GM12872 (cell line): Measurements from ENCODE around the gene STAT4.

Source experiments
- TF ChIP-seq, protein P1 (sequence below): IDR thresholded peaks from 3 replicates; pipeline ENCODE4 v1.5.1; 2011; ENCODE audit warnings: low read depth, mild to moderate bottlenecking, low read length, moderate library complexity; ENCODE audit not compliant: insufficient read depth

The STAT4 gene

DNA sequence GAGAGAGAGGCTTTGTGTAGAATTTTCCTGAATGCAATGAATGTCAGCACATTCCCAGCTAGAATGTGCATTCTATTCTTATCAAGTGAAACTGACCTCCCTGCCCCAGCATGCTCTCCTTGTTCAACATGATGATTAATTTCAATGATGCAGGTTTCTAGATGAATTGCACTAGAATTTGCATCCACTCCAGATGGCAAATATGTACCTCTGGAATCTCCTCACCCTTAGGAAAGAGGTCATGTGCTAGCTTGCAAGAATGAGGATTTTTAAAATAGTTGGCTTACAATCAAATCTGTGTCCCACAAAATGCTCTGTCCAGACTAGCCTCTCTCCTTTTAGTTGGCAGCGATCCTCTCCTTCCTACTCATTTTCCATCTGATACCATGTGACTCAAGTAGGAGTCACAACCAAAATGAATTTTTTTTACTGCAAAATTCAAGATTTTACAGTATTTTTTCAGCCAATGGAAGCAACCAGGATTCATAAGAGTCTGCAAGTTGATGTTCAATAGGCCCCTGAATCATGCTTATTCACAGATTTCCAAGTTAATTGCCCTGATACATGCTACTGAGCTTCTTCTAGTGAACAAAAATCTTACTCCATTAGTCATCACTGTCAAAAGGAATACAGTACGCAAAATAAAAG is 21.0 kb upstream of the STAT4 start:
- TF ChIP-seq, protein P1, sequence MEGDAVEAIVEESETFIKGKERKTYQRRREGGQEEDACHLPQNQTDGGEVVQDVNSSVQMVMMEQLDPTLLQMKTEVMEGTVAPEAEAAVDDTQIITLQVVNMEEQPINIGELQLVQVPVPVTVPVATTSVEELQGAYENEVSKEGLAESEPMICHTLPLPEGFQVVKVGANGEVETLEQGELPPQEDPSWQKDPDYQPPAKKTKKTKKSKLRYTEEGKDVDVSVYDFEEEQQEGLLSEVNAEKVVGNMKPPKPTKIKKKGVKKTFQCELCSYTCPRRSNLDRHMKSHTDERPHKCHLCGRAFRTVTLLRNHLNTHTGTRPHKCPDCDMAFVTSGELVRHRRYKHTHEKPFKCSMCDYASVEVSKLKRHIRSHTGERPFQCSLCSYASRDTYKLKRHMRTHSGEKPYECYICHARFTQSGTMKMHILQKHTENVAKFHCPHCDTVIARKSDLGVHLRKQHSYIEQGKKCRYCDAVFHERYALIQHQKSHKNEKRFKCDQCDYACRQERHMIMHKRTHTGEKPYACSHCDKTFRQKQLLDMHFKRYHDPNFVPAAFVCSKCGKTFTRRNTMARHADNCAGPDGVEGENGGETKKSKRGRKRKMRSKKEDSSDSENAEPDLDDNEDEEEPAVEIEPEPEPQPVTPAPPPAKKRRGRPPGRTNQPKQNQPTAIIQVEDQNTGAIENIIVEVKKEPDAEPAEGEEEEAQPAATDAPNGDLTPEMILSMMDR, result no peak

GRCh38 chr2:191171286-191171685 is 20.5 kb upstream of the STAT4 start:
- TF ChIP-seq, protein P1, result no peak

DNA sequence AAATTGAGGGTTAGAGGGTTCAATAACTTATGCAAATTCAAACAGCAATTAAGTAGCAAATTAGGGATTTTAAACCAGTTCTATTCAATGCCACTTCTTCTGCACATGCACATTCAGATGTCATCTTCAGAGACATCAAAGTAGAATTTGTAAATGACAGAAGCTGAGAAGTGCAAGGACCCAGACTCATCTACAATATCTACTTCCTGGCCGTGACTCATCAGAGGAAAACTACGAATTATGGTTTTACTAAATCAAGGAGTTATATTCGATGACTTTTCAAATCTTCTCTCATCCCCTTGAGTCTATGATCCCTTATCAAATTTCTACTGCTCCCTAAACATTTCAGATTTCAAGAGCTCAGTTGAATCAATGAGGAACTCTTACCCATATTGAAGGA is 20.0 kb upstream of the STAT4 start:
- TF ChIP-seq, protein P1, result no peak

- TF ChIP-seq, protein P1, result no peak
Measured at GRCh38 chr2:191170301-191170636, 19.5 kb upstream of the STAT4 start.

- TF ChIP-seq, protein P1, result no peak
Measured at GRCh38 chr2:191169456-191170300, 18.9 kb upstream of the STAT4 start.

DNA sequence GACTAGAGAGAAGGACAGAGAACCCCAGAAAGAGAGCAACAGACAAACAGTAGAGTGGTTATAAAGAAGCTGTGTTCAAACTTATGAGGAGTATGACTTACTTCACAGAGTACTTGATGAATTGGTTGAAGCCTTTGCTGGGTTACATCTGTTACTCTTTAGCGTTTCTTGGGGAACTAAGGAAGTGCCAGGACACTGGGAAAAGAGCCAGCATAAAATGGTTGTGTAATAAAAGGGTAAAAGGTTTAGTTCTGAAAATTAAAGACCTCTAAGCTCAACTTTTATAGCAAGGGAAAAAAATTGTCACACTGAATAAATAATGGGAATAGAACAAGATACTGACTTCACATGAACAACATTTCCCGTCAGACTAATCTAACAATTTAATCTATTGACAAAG is 17.0 kb upstream of the STAT4 start:
- TF ChIP-seq, protein P1, result no peak

- TF ChIP-seq, protein P1, result no peak
Measured at GRCh38 chr2:191166756-191167445, 16.1 kb upstream of the STAT4 start.
